ENCODE results near the gene ZBTB20.
A peak's percentile ranks its signal among the peaks of the same experiment; 100 is the strongest.
"Not testable (repeated sequence)": the region's sequence is repeated elsewhere in the genome, so short reads cannot be mapped to it uniquely, and the experiment has no call there.

The ZBTB20 gene

DNA sequence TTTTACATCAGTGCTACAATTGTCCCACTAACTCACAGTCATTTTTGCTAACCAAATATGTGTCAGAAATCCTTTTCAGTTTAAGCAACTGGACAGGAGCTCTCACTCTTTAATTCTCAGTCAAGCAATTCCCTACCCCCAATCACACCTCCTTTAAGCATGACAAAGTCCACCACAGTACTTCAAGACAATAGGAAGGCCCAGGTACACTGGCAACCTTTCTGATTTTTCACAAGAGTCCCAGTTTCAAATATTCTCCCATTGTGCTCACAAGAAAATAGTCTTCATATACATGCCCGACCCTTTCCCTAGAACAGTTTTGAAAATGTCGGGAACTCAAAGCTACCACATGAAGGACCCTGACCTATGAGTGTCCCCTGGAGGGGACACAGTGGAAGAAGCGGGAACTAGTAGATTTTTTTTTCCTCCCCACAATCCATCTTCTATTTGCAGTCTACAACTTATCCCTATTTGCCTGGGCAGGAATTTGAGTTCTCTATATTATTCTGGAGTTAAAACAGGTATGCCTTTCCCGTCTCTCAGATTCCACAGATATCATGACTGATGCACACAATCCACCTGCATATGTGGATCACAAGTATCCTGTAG is 439.7 kb downstream of the ZBTB20 start:
- no peak for DNase-seq

GRCh38 chr3:114706591-114707232 is 440.4 kb downstream of the ZBTB20 start:
- no peak for DNase-seq

GRCh38 chr3:114700637-114701234 is 446.4 kb downstream of the ZBTB20 start:
- DNase-seq: no peak

- DNase-seq: no peak
Measured at GRCh38 chr3:114698146-114699105, 448.7 kb downstream of the ZBTB20 start.

DNA sequence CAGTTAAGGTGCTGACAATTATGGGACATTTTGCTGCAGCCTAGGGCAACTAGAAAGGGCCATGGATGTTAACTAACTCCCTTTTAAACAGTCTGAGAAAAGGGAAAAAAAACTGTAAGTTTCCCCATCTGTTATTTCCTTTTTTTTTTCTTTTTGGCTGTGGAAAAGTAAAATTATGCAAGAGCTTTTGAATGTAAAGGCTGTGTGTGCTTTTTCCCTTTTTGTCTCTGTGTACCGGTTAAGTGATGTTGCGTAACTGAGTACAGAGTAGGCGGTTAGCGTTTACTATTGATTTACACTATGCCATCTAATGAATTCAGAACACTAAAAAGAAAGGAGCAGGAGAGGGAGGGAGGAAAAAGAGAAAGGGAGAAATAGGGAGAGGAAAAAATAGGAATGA is 449.7 kb downstream of the ZBTB20 start:
- no peak for DNase-seq

DNA sequence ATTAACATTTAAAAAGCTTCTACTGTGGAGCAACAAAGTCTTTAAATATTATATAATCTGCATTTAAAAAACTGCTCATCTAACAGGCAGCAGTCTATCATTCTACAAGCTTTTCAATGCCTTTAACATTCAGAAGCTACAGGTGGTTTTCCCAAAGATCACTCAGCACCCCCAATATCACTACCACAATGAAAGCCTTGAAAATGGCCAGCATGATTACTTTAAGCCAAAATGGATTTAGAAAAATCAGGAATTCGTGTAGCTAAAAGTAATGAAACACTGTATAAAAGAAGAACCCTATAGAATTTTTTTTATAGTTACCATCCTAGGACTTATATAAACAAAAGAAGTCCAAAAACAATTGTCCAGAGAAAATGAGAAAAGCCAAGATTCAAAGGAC is 452.8 kb downstream of the ZBTB20 start:
- DNase-seq: no peak

GRCh38 chr3:114691871-114692270 is 455.2 kb downstream of the ZBTB20 start:
- DNase-seq: no peak

DNA sequence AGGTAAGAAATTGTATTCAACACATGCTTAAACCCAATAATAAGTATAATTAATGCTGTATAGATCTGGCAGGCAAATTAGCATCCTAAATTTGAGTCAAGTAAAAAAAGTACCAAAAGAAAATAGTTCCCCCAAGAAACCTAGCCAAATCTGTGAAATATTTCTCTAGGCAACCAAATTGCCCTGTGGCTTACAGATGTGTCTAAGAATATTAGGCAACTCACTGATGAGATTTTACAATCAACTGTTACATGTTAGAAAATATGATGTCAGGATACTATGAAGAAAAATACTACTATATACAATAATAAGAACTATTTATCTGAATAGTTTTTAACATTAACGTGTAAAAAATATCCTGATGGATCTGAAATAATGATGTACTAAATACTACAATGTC is 456.2 kb downstream of the ZBTB20 start:
- DNase-seq: no peak

- DNase-seq: no peak
Measured at GRCh38 chr3:114687151-114687550, 459.9 kb downstream of the ZBTB20 start.

GRCh38 chr3:114686621-114687020 is 460.5 kb downstream of the ZBTB20 start:
- no peak for DNase-seq

- DNase-seq: no peak
Measured at GRCh38 chr3:114685161-114685560, 461.9 kb downstream of the ZBTB20 start.

- DNase-seq: no peak
Measured at GRCh38 chr3:114680299-114680698, 466.8 kb downstream of the ZBTB20 start.

DNA sequence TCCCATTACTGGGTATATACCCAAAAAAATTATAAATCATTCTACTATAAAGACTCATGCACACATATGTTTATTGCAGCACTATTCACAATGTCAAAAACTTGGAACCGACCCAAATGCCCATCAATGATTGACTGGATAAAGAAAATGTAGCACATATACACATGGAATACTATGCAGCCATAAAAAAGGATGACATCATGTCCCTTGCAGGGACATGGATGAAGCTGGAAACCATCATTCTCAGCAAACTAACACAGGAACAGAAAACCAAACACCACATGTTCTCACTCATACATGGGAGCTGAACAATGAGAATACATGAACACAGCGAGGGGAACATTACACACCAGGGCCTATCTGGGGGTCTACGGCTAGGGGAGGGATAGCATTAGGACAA is 467.3 kb downstream of the ZBTB20 start:
- not testable (repeated sequence) for DNase-seq

DNA sequence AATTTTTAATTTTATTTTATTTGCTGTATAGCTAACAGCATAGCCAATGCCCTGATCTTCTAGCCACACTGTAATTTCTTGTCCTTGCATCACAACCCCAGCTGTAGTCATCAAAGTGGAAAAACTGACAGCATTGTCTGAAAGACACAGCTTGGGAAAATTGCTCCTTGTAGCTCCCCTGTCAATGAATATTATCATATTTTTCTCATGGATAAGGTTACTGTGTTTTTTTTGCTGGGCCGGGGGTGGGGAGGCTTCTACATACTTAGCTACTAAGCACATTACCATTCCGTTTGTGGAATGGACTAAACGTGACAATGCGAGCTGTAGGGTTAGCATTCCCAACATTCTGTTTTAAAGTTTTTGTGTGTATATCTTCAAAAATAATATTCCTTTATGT is 472.0 kb downstream of the ZBTB20 start:
- no peak for DNase-seq

GRCh38 chr3:114674036-114674435 is 473.1 kb downstream of the ZBTB20 start:
- DNase-seq: peak; percentile 51

- no peak for DNase-seq
Measured at GRCh38 chr3:114673481-114673880, 473.6 kb downstream of the ZBTB20 start.

- no peak for DNase-seq
Measured at GRCh38 chr3:114672692-114673447, 474.2 kb downstream of the ZBTB20 start.

- DNase-seq: no peak
Measured at GRCh38 chr3:114671741-114672510, 475.2 kb downstream of the ZBTB20 start.

GRCh38 chr3:114669614-114670013 is 477.5 kb downstream of the ZBTB20 start:
- DNase-seq: no peak

- no peak for DNase-seq
Measured at GRCh38 chr3:114668099-114668498, 479.0 kb downstream of the ZBTB20 start.

- no peak for DNase-seq
Measured at GRCh38 chr3:114666623-114667022, 480.5 kb downstream of the ZBTB20 start.

GRCh38 chr3:114664006-114664405 is 483.1 kb downstream of the ZBTB20 start:
- DNase-seq: no peak

Data from DMS79 (cell line).